ENCODE measurements around the gene SEC16A. TPM values are rescaled to one million over a fixed set of nuclear protein-coding genes. Genes with fewer than 3 reads are reported as not detected.

Gene SEC16A
- total and polyA plus RNA-seq, 4 donors, result 44.2 to 78.8 (median 46.7) TPM

DNA sequence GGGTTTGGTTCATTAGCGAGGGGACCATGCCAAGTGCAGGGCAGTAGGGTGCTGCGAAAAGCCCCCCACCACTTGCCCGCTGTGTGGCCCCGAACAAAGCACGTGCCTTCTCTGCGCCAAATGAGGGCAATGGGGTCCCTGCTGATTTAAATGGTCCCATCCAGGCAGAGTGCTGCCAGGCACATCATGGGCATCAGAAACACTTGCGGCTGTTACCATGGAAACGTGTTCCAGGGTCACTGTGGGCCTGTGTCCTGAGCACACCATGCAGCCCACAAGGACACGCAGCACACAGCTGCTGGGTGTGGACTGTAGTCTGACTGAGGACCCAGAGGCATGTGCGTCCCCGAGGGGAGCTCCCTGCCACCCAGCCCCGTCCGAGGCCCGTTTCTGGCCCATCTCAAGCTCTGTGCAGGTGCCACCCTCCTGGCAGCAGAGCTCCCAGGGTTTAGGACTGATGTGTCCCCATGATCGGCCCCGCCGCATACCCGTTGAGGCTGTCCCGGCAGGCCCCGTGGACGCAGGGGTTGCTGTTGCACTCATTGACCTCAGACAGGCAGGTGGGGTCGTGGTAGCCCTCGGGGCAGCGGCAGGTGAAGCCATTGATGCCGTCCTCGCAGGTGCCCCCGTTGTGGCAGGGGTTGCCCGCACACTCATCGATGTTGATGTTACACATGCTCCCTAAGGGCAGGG is 31.3 kb upstream of the SEC16A start:
- Histone ChIP-seq H3K27ac (ENCODE audit: low read depth in 1 of 2, low read length in 1 of 2) (no peak overlapping the region), H3K27me3 (ENCODE audit: control insufficient read depth in 3 of 3, insufficient read depth in 3 of 3, low read length in 2 of 3) (no peaks in the 10 kb centered on the region), H3K4me3 (no peak overlapping the region), H3K9ac (ENCODE audit: insufficient read depth in 1 of 2, low read length in 2 of 2) (no peak overlapping the region), H3K4me1 (ENCODE audit: control insufficient read depth in 5 of 5, insufficient read depth in 5 of 5, low read length in 5 of 5) (peaks cover 0 to 10% (median 0%) of the 10 kb centered on the region in 5 donors), H3K9me3 (ENCODE audit: control insufficient read depth in 4 of 4, insufficient read depth in 3 of 4, low read length in 3 of 4) (peaks cover 0 to 1% (median 0%) of the 10 kb centered on the region in 4 donors), H3K36me3 (ENCODE audit: control insufficient read depth in 4 of 4, insufficient read depth in 4 of 4, low read length in 4 of 4) (peaks cover 4 to 92% (median 21%) of the 10 kb centered on the region in 4 donors)
- ATAC-seq (ENCODE audit: insufficient read depth, low FRiP score) (no peak), DNase-seq (no peak)
- WGBS, 2 donors, result 88 to 95% methylated on average over 29 of the region's 29 CpGs
- TF ChIP-seq, protein P1, sequence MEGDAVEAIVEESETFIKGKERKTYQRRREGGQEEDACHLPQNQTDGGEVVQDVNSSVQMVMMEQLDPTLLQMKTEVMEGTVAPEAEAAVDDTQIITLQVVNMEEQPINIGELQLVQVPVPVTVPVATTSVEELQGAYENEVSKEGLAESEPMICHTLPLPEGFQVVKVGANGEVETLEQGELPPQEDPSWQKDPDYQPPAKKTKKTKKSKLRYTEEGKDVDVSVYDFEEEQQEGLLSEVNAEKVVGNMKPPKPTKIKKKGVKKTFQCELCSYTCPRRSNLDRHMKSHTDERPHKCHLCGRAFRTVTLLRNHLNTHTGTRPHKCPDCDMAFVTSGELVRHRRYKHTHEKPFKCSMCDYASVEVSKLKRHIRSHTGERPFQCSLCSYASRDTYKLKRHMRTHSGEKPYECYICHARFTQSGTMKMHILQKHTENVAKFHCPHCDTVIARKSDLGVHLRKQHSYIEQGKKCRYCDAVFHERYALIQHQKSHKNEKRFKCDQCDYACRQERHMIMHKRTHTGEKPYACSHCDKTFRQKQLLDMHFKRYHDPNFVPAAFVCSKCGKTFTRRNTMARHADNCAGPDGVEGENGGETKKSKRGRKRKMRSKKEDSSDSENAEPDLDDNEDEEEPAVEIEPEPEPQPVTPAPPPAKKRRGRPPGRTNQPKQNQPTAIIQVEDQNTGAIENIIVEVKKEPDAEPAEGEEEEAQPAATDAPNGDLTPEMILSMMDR (IDR thresholded peaks at IDR 0.05; ENCODE audit: control extremely low read depth, extremely low read depth), result no peak

DNA sequence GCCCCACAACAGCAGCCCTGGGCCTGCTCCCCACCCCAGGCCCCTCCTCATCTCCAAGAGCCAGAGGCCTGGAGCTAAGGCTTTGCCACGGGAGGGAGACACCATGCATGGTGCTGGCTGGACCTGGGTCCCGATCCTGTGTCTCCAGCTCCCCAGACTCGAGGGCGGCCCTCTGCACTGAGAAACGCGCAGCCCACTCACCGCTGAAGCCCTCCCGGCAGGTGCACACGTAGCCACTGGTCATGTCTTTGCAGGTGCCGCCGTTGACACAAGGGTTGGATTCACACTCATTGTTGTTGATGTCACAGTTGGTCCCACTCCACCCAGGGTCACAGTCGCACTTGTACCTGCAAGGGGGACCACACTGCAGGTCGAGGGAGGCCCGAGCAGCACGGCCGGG is 30.4 kb upstream of the SEC16A start:
- Histone ChIP-seq H3K9me3 (ENCODE audit: control insufficient read depth in 4 of 4, insufficient read depth in 3 of 4, low read length in 3 of 4) (peaks cover 0 to 1% (median 0%) of the 10 kb centered on the region in 4 donors), H3K4me3 (no peak overlapping the region), H3K4me1 (ENCODE audit: control insufficient read depth in 5 of 5, insufficient read depth in 5 of 5, low read length in 5 of 5) (peaks cover 0 to 6% (median 0%) of the 10 kb centered on the region in 5 donors), H3K27ac (ENCODE audit: low read depth in 1 of 2, low read length in 1 of 2) (peak overlapping the region in 1 of 2 donors; percentile 73), H3K27me3 (ENCODE audit: control insufficient read depth in 3 of 3, insufficient read depth in 3 of 3, low read length in 2 of 3) (no peaks in the 10 kb centered on the region), H3K36me3 (ENCODE audit: control insufficient read depth in 4 of 4, insufficient read depth in 4 of 4, low read length in 4 of 4) (peaks cover 4 to 91% (median 18%) of the 10 kb centered on the region in 4 donors), H3K9ac (ENCODE audit: insufficient read depth in 1 of 2, low read length in 2 of 2) (no peak overlapping the region)
- ATAC-seq (ENCODE audit: insufficient read depth, low FRiP score) (no peak), DNase-seq (no peak)
- WGBS, 2 donors, result 95 to 97% methylated on average over 16 of the region's 16 CpGs
- TF ChIP-seq, protein P1 (IDR thresholded peaks at IDR 0.05; ENCODE audit: control extremely low read depth, extremely low read depth), result no peak

DNA sequence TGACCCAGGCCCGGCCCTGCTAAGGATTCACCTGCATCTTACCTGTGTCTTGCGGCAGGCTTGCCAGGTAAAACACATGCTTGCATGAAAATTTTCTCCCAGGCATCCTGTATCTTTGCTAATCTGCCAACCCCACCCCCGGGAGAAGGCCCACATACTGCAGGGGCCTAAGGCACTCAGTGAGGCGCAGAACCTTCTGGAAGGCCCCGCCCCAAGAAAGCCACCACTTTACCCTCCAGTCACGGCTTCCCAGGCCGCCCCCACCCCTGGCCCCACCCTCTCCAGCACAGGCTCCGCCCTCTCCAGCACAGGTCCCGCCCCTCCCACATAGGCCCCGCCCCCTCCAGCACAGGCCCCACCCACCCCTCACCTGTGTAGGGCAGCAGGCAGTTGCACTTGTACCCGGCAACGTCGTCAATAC is 29.8 kb upstream of the SEC16A start:
- H3K9me3 ChIP-seq (ENCODE audit: control insufficient read depth in 4 of 4, insufficient read depth in 3 of 4, low read length in 3 of 4), result peaks cover 0 to 1% (median 0%) of the 10 kb centered on the region in 4 donors
- H3K4me3 ChIP-seq, result no peak overlapping the region
- 72 to 75% methylated on average over 13 of the region's 13 CpGs for WGBS, 2 donors
- ATAC-seq (ENCODE audit: insufficient read depth, low FRiP score) (no peak), DNase-seq (peak in 1 of 3 donors; percentile 45)
- H3K27ac ChIP-seq (ENCODE audit: low read depth in 1 of 2, low read length in 1 of 2), result peak overlapping the region; percentile 82
- H3K36me3 ChIP-seq (ENCODE audit: control insufficient read depth in 4 of 4, insufficient read depth in 4 of 4, low read length in 4 of 4), result peaks cover 4 to 91% (median 17%) of the 10 kb centered on the region in 4 donors
- H3K27me3 ChIP-seq (ENCODE audit: control insufficient read depth in 3 of 3, insufficient read depth in 3 of 3, low read length in 2 of 3), result no peaks in the 10 kb centered on the region
- TF ChIP-seq, protein P1 (IDR thresholded peaks at IDR 0.05; ENCODE audit: control extremely low read depth, extremely low read depth), result no peak
- H3K9ac ChIP-seq (ENCODE audit: insufficient read depth in 1 of 2, low read length in 2 of 2), result no peak overlapping the region
- peaks cover 0 to 6% (median 0%) of the 10 kb centered on the region in 5 donors for H3K4me1 ChIP-seq (ENCODE audit: control insufficient read depth in 5 of 5, insufficient read depth in 5 of 5, low read length in 5 of 5)

All from lung (tissue), 12 donors.